Spleen (tissue), 7 donors: Measurements from ENCODE around the gene BSND.

Source experiments
- POLR2AphosphoS5 ChIP-seq, 3 donors: sonication (generic); formaldehyde crosslinking; IDR thresholded peaks; one replicate each; pipeline ENCODE4 v1.5.1; 2017; ENCODE audit warnings: antibody characterized with exemption in 3 of 3
- TF ChIP-seq, protein P1 (sequence below), 11 experiments: fragments of 200-600 bp in 7 of 11; fragments of 450-650 bp in 4 of 11; sonication (generic) in 4 of 11; IDR thresholded peaks in 8 of 11; conservative IDR thresholded peaks in 3 of 11; 1 replicate in 7 of 11; 2 replicates in 4 of 11; pipeline versions ENCODE4 v1.4.0 to v1.8.0; 2016 to 2021; ENCODE audit warnings: antibody characterized with exemption in 11 of 11, inconsistent platforms in 4 of 11, mild to moderate bottlenecking in 1 of 11
- donor health status: DM: no; HTN: no; CAD: no; lungs with moderate emphysema.
- donor health status: DM: no; HTN: no; CAD: no.
- donor health status: DM: no; HTN: no; CAD: no.

DNA sequence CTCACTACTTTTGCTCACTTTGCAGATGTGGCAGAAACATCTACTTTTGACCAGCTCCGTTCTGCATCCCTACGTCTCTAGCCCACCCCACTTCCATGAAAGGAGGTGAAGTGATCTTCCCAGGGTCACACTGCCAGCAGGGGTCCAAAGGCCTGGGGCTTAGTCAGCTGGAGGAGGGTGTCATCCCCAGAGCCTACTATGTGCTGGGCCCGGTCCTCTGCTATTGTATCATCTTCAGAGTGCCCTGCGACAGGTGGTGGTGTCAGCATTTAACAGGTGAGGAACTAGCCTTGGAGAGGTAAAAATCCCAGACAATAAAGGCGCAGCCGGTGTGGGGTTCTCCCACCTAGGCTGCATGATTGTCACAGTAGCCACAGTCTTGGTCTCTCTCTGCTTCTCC is 5.6 kb upstream of the BSND start:
- TF ChIP-seq, protein P1, sequence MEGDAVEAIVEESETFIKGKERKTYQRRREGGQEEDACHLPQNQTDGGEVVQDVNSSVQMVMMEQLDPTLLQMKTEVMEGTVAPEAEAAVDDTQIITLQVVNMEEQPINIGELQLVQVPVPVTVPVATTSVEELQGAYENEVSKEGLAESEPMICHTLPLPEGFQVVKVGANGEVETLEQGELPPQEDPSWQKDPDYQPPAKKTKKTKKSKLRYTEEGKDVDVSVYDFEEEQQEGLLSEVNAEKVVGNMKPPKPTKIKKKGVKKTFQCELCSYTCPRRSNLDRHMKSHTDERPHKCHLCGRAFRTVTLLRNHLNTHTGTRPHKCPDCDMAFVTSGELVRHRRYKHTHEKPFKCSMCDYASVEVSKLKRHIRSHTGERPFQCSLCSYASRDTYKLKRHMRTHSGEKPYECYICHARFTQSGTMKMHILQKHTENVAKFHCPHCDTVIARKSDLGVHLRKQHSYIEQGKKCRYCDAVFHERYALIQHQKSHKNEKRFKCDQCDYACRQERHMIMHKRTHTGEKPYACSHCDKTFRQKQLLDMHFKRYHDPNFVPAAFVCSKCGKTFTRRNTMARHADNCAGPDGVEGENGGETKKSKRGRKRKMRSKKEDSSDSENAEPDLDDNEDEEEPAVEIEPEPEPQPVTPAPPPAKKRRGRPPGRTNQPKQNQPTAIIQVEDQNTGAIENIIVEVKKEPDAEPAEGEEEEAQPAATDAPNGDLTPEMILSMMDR (IDR thresholded peaks at IDR 0.05 in 8 of 11, conservative IDR thresholded peaks at IDR 0.05 in 3 of 11), result no peak
- TF ChIP-seq POLR2AphosphoS5 (IDR thresholded peaks at IDR 0.05), result no peak
